H1 (cell line): ENCODE results near the gene ZBTB20. TPM values are rescaled to one million over a fixed set of nuclear protein-coding genes. Genes with fewer than 3 reads are reported as not detected.

Source experiments
- CTCF ChIA-PET: fragments of 300-600 bp; sonication (Branson Sonifier 250); formaldehyde crosslinking; loops from one replicate; lab custom pipeline; 2021; ENCODE audit not compliant: partially characterized antibody; lab: Charles Lee
- POLR2A ChIA-PET: fragments of 300-600 bp; sonication (Branson Sonifier 250); formaldehyde crosslinking; loops from one replicate; lab custom pipeline; 2021; ENCODE audit warnings: inconsistent platforms; ENCODE audit not compliant: partially characterized antibody; lab: Charles Lee
- DNase-seq, 2 experiments: peaks; one replicate each; pipeline versions ENCODE4 v3.0.0 to v3.0.0-alpha.2; 2010 to 2022; ENCODE audit warnings: low spot score in 2 of 2, low read depth in 1 of 2, mixed read lengths in 1 of 2
- FAIRE-seq: peaks from 2 replicates; lab custom pipeline; 2011; peaks lifted over from hg19 to GRCh38; lab: Jason Lieb, UNC
- H2AFZ ChIP-seq: 2 replicates; pipeline ENCODE4 v1.8.1; 2012; ENCODE audit warnings: low read length, inconsistent platforms
- H2AK5ac ChIP-seq: 2 replicates; pipeline ENCODE4 v1.6.1; 2013; ENCODE audit warnings: low read depth, low read length
- H2BK120ac ChIP-seq: replicated peaks from 2 replicates; pipeline ENCODE3; 2013; ENCODE audit warnings: low read depth, low read length, inconsistent platforms
- H2BK12ac ChIP-seq: 2 replicates; pipeline ENCODE4 v1.6.1; 2013; ENCODE audit warnings: low read depth, low read length
- H2BK15ac ChIP-seq: 2 replicates; pipeline ENCODE4 v1.6.1; 2013; ENCODE audit warnings: low read length
- H2BK20ac ChIP-seq: 2 replicates; pipeline ENCODE4 v1.6.1; 2013; ENCODE audit warnings: low read length
- H2BK5ac ChIP-seq: 2 replicates; pipeline ENCODE4 v1.6.1; 2013; ENCODE audit warnings: low read depth, low read length
- H3K14ac ChIP-seq: 2 replicates; pipeline ENCODE4 v1.6.1; 2013; ENCODE audit warnings: inconsistent platforms; ENCODE audit not compliant: insufficient read length
- H3K18ac ChIP-seq: 2 replicates; pipeline ENCODE4 v1.6.1; 2013; ENCODE audit warnings: low read length; ENCODE audit errors: extremely low read depth
- H3K23ac ChIP-seq: 2 replicates; pipeline ENCODE4 v1.6.1; 2013; ENCODE audit warnings: inconsistent platforms; ENCODE audit not compliant: insufficient read length
- H3K23me2 ChIP-seq: 2 replicates; pipeline ENCODE4 v1.6.1; 2013; ENCODE audit warnings: low read depth, low read length
- H3K27ac ChIP-seq: 2 replicates; pipeline ENCODE4 v1.6.1; 2011; ENCODE audit warnings: low read depth, low read length, inconsistent platforms
- H3K27me3 ChIP-seq, 4 experiments: replicated peaks in 1 of 4; 1 replicate in 1 of 4; 2 replicates in 3 of 4; pipeline versions ENCODE4 v1.6.1 to v1.8.1; 2011 to 2013; ENCODE audit warnings: low read length in 3 of 4, mild to moderate bottlenecking in 3 of 4, inconsistent platforms in 2 of 4, mixed read lengths in 2 of 4, moderate library complexity in 1 of 4; ENCODE audit not compliant: control insufficient read depth in 3 of 4, insufficient read depth in 3 of 4; ENCODE audit errors: extremely low read depth in 1 of 4
- H3K36me3 ChIP-seq, 4 experiments: 2 replicates each; pipeline versions ENCODE4 v1.6.1 to v1.8.1; 2011 to 2013; ENCODE audit warnings: mild to moderate bottlenecking in 4 of 4, low read length in 3 of 4, moderate library complexity in 2 of 4, control low read depth in 1 of 4, inconsistent platforms in 1 of 4; ENCODE audit not compliant: insufficient read depth in 4 of 4, control insufficient read depth in 2 of 4
- H3K4ac ChIP-seq: replicated peaks from 2 replicates; pipeline ENCODE3; 2013; ENCODE audit warnings: low read length, low read depth, mixed read lengths, inconsistent platforms; ENCODE audit not compliant: insufficient read length
- H3K4me1 ChIP-seq, 4 experiments: replicated peaks in 1 of 4; 1 replicate in 1 of 4; 2 replicates in 3 of 4; pipeline versions ENCODE4 v1.6.1 to v1.8.1; 2011 to 2013; ENCODE audit warnings: low read length in 3 of 4, inconsistent platforms in 2 of 4, mixed read lengths in 1 of 4; ENCODE audit not compliant: insufficient read depth in 4 of 4, control insufficient read depth in 3 of 4
- H3K4me2 ChIP-seq, 2 experiments: 2 replicates each; pipeline versions ENCODE4 v1.6.1 to v1.8.1; 2011 to 2013; ENCODE audit warnings: low read depth in 2 of 2, low read length in 2 of 2, control low read depth in 1 of 2, inconsistent platforms in 1 of 2, mild to moderate bottlenecking in 1 of 2; ENCODE audit not compliant: insufficient read depth in 1 of 2
- H3K4me3 ChIP-seq, 4 experiments: fragments of 200-600, 300-600 bp in 1 of 4; sonication (generic), shearing (Covaris generic), sonication (Bioruptor Twin) in 1 of 4; 2 replicates each; pipeline versions ENCODE4 v1.5.1 to v1.8.1; 2011 to 2016; ENCODE audit warnings: low read length in 4 of 4, low read depth in 3 of 4, control low read depth in 2 of 4, inconsistent platforms in 2 of 4, mild to moderate bottlenecking in 2 of 4, mixed read lengths in 1 of 4, moderate library complexity in 1 of 4; ENCODE audit not compliant: insufficient read depth in 2 of 4; ENCODE audit errors: extremely low read depth in 1 of 4
- H3K56ac ChIP-seq: replicated peaks from 2 replicates; pipeline ENCODE3; 2013; ENCODE audit warnings: low read depth, mild to moderate bottlenecking, mixed read lengths, low read length, inconsistent platforms; ENCODE audit not compliant: insufficient read length
- H3K79me1 ChIP-seq: 2 replicates; pipeline ENCODE4 v1.6.1; 2013; ENCODE audit warnings: low read depth, low read length, control low read depth
- H3K79me2 ChIP-seq, 2 experiments: 2 replicates each; pipeline versions ENCODE4 v1.6.1 to v1.8.1; 2012 to 2013; ENCODE audit warnings: low read length in 2 of 2, mild to moderate bottlenecking in 2 of 2, inconsistent platforms in 1 of 2; ENCODE audit not compliant: insufficient read depth in 2 of 2, control insufficient read depth in 1 of 2
- H3K9ac ChIP-seq, 4 experiments: replicated peaks in 1 of 4; 1 replicate in 1 of 4; 2 replicates in 3 of 4; pipeline versions ENCODE4 v1.6.1 to v1.8.1; 2011 to 2013; ENCODE audit warnings: low read depth in 3 of 4, low read length in 3 of 4, control low read depth in 2 of 4, mild to moderate bottlenecking in 2 of 4, moderate library complexity in 2 of 4, inconsistent platforms in 1 of 4; ENCODE audit errors: extremely low read depth in 1 of 4
- H3K9me3 ChIP-seq, 2 experiments: 2 replicates each; pipeline versions ENCODE4 v1.6.1 to v1.8.1; 2012 to 2013; ENCODE audit warnings: mild to moderate bottlenecking in 2 of 2, moderate library complexity in 2 of 2, control low read depth in 1 of 2, inconsistent platforms in 1 of 2, low read depth in 1 of 2, low read length in 1 of 2, mixed read lengths in 1 of 2; ENCODE audit not compliant: insufficient read depth in 2 of 2
- H4K20me1 ChIP-seq, 2 experiments: replicated peaks in 1 of 2; 2 replicates each; pipeline versions ENCODE3 to v1.8.1; 2011 to 2013; ENCODE audit warnings: inconsistent platforms in 2 of 2, low read length in 2 of 2, mild to moderate bottlenecking in 1 of 2; ENCODE audit not compliant: insufficient read depth in 2 of 2, control insufficient read depth in 1 of 2
- H4K5ac ChIP-seq: 2 replicates; pipeline ENCODE4 v1.6.1; 2013; ENCODE audit warnings: low read length, low read depth, mixed read lengths, inconsistent platforms; ENCODE audit not compliant: insufficient read length
- H4K8ac ChIP-seq: 2 replicates; pipeline ENCODE4 v1.8.0; 2013; ENCODE audit warnings: mild to moderate bottlenecking, moderate library complexity, low read length, inconsistent platforms; ENCODE audit not compliant: insufficient read depth; ENCODE audit errors: extremely low read depth
- H4K91ac ChIP-seq: replicated peaks from 2 replicates; pipeline ENCODE3; 2013; ENCODE audit warnings: low read length, mixed read lengths, inconsistent platforms; ENCODE audit not compliant: insufficient read length
- RXRA ChIP-seq: IDR thresholded peaks from 2 replicates; pipeline ENCODE4 v1.6.1; 2011; ENCODE audit warnings: low read depth, mild to moderate bottlenecking, low read length, moderate library complexity; ENCODE audit not compliant: insufficient read depth
- WGBS, 2 experiments: shearing (Covaris generic) in 1 of 2; methylation state at CpG; one replicate each; pipeline versions ENCODE4 v1.1.6 to v1.1.7; 2013 to 2015; ENCODE audit warnings: low lambda C conversion rate in 2 of 2, mixed read lengths in 2 of 2, inconsistent platforms in 1 of 2, low coverage in 1 of 2, missing lambda C conversion rate in 1 of 2; ENCODE audit not compliant: insufficient replicate concordance in 2 of 2, insufficient coverage in 1 of 2, insufficient read length in 1 of 2; ENCODE audit errors: extremely low coverage in 1 of 2, missing lambda C conversion rate in 1 of 2; 5-methylcytosine and 5-hydroxymethylcytosine counted together
- polyA plus RNA-seq, 7 experiments: library from polyadenylated mRNA; depleted of rRNA in 3 of 7; stranded (reverse) in 5 of 7; unstranded in 2 of 7; fragments of >200 nt in 5 of 7; fragments of 200-250 nt in 2 of 7; gene quantifications; 1 replicate in 5 of 7; 2 replicates in 1 of 7; 4 replicates in 1 of 7; pipeline versions ENCODE4 v1.2.1 to v1.2.3, GENCODE V29; 2011 to 2013; ENCODE audit warnings: missing spikeins in 2 of 7, mixed read lengths in 2 of 7
- total RNA-seq: library from RNA; stranded (reverse); fragmentation: NEBNext Ultra II Directional; extraction: Animal tissue kit (Norgen Biotek cat#: 25700); gene quantifications from 2 replicates; pipeline ENCODE4 v1.2.1, GENCODE V29; 2021

Gene ZBTB20
- total and polyA plus RNA-seq, 2 of the 8 experiments (the other 6 are each of a cell fraction or from before 2014, with no cell fraction given) = 0.35 to 1.3 TPM

- WGBS, 2 experiments = 92% methylated on average over 9 of the region's 9 CpGs; no CpG with 5 or more reads in 1 of the 2 experiments
- no peak overlapping the region for H2BK5ac ChIP-seq
- TF ChIP-seq RXRA = no peak
- no peaks in the 10 kb centered on the region for H3K79me1 ChIP-seq
- no peak overlapping the region for H3K14ac ChIP-seq
- H2AFZ ChIP-seq = no peak overlapping the region
- H3K36me3 ChIP-seq = no peaks in the 10 kb centered on the region
- H3K4me3 ChIP-seq = no peak overlapping the region
- FAIRE-seq (no peak), DNase-seq (no peak)
- H2BK120ac ChIP-seq = no peak overlapping the region
- H4K8ac ChIP-seq = no peak overlapping the region
- no peak overlapping the region for H2BK20ac ChIP-seq
- no peak overlapping the region for H3K27ac ChIP-seq
- H3K18ac ChIP-seq = no peak overlapping the region
- H4K20me1 ChIP-seq = no peaks in the 10 kb centered on the region
- no peaks in the 10 kb centered on the region for H3K4me1 ChIP-seq
- no peak overlapping the region for H2BK12ac ChIP-seq
- H3K23me2 ChIP-seq = peaks cover 3% of the 10 kb centered on the region
- no peak overlapping the region for H3K4me2 ChIP-seq
- no peak overlapping the region for H2AK5ac ChIP-seq
- no peaks in the 10 kb centered on the region for H3K9me3 ChIP-seq
- no peak overlapping the region for H2BK15ac ChIP-seq
- no peak overlapping the region for H3K56ac ChIP-seq
- CTCF ChIA-PET = interaction anchor here (0.6 to 1.4 kb wide), 4 partner anchors 9 to 55 kb away, joined by 3 to 4 read pairs (median 4); no protein-coding TSS in a partner anchor
- H4K91ac ChIP-seq = no peak overlapping the region
- H3K79me2 ChIP-seq = no peaks in the 10 kb centered on the region
- H3K27me3 ChIP-seq = no peaks in the 10 kb centered on the region
- H3K4ac ChIP-seq = no peak overlapping the region
- POLR2A ChIA-PET = no interaction called here
- H3K23ac ChIP-seq = no peak overlapping the region
- H4K5ac ChIP-seq = no peak overlapping the region
- H3K9ac ChIP-seq = no peak overlapping the region
Observed at GRCh38 chr3:114449271-114450007, 697.6 kb downstream of the ZBTB20 start.
